Hematopoietic multipotent progenitor cell treated with erythropoietin and hydrocortisone succinate and interleukin-3 and kit ligand, for 17 days (in vitro differentiated cells): ENCODE results near the gene BORCS8.
A peak's percentile ranks its signal among the peaks of the same experiment; 100 is the strongest.
"Not testable (repeated sequence)": the region's sequence is repeated elsewhere in the genome, so short reads cannot be mapped to it uniquely, and the experiment has no call there.

Experiments used
- DNase-seq: peaks from one replicate; pipeline ENCODE4 v3.0.0-alpha.2; 2015; ENCODE audit warnings: low spot score

BORCS8 gene

DNA sequence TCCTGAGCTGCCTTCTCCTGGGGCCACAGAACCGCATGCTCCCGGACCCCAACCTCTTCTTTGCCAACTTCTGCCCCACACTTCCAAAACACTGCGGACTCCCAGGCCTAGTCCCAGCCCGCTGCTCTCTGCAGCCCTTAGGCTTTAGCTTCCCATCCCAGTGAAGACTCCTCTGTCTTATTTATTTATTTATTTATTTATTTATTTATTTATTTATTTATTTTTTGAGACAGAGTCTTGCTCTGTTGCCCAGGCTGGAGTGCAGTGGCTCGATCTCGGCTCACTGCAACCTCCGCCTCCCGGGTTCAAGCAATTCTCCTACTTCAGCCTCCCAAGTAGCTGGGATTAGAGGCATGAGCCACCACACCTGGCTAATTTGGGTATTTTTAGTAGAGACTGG lies 43.4 kb downstream of the BORCS8 start:
- DNase-seq, result not testable (repeated sequence)

DNA sequence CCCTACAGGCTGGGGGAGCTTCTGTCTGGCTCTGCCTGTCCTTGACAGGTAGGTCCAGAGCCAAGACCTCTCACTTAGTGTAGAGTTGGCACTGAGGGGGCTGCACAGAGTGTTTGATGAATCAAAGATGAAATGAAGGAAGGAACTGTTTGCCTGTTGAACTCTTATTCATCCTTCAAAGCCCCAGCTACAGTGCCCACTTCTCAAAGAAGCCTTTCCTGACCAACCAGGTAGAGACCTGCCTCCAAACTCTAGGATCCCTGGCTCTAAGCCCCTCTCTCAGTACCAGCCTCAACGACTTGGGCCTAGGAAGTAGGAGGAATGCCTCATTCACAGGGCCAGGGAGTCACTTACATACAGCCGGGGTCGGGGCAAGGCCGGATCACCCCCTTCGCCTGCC lies 44.6 kb downstream of the BORCS8 start:
- no peak for DNase-seq

GRCh38 chr19:19146865-19147264 lies 45.1 kb downstream of the BORCS8 start:
- DNase-seq, result no peak

- peak; percentile 81 for DNase-seq
These were observed 46.0 kb downstream of the BORCS8 start for GRCh38 chr19:19145684-19146608.

DNA sequence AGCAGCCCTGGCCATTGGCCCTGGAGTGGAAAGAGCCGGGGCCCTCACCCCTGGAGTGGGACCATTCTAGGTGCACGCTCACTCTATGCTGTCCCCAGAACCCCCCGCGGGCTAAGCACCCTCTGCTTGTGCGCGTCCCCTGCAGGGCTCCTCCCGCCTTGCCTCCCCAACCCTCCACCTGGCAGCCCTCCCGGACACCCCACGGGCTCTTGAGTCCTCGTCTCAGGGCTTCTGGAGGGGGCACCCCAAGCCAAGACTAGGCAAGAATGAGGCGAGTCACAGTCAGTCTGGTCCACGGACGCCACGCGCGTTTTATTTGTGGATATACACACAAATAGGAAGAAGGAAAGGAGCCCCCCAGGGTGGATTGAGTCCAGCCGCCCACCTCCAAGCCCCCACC lies 46.7 kb downstream of the BORCS8 start:
- no peak for DNase-seq

GRCh38 chr19:19142347-19142746 lies 49.6 kb downstream of the BORCS8 start:
- DNase-seq, result no peak

DNA sequence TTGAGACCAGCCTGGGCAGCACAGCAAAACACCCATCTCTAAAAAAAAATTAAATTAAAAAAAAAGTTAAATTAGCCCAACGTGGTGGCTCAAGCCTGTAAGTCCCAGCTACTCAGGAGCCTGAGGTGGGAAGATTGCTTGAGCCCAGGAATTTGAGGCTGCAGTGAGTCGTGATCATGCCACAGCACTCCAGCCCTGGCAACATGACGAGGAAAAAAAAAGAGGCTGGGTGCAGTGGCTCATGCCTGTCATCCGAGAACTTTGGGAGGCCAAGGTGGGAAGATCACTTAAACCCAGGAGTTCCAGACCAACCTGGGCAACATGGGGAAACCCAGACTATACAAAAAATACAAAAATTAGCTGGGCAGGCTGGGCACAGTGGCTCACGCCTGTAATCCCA lies 51.5 kb downstream of the BORCS8 start:
- DNase-seq, result no peak

DNA sequence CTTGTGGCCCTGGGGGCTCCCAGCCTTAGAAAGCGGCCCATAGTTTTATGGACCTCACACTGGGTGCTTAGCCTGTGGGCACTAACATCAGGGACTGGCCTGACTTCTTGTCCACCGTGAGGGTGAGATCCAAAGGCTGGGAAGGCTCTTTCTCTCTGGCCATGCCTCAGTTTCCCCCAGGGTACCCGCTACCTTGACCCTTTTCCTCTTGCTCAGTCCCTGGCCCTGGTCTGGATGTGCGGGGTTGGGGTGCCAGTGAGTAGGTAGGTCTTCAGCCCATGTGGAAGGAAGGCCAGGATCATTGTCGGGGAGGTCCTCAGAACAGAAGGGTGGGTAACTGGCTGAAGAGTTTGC lies 52.1 kb downstream of the BORCS8 start:
- no peak for DNase-seq

DNA sequence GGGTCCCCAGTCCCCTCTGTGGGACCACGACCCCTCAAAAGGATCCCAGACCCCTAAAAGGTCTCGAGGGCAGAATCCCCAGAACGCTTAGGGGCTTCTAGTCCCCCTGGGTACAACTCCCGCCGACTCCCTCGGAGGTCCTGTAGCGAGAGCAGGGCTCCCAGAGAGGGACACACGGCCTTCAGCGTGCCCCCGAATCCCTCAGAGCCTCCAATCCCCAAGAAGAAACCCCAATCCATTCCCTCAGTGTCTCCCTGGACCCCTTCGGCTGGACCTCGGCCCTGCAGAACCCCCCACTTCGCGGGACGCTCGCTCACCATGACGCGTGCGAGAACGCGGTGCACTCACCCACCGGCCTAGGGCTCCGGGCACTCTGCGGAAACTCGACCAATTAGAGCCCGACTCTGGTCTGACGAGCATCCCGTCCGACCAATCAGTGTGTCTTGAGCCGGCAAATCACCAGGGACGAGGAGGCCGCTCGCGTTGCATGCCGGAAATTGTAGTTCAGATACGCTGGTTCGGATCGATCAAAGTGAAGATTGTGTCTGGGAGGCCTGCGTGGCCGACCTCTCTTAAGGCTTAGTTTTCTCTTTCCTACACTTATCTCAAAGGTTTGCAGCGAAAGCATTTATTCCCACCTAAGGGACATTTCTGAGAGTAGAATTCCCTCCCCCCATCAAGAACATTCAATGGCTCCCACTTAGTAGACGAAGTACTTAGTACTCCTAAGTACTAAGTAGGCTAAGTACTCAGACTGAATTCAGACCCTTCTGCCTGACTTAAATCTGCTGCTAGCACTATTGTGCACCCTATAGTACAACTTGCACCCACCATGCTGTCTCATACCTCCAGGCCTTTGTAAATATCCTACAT lies 53.6 kb downstream of the BORCS8 start, which contains the start of gene TMEM161A:
TSS of gene TMEM161A (minus strand) at position 370 of the 873 bp plus-strand sequence. CDS start at position 320, 50 bp downstream.
- DNase-seq, result peak; percentile 97

DNA sequence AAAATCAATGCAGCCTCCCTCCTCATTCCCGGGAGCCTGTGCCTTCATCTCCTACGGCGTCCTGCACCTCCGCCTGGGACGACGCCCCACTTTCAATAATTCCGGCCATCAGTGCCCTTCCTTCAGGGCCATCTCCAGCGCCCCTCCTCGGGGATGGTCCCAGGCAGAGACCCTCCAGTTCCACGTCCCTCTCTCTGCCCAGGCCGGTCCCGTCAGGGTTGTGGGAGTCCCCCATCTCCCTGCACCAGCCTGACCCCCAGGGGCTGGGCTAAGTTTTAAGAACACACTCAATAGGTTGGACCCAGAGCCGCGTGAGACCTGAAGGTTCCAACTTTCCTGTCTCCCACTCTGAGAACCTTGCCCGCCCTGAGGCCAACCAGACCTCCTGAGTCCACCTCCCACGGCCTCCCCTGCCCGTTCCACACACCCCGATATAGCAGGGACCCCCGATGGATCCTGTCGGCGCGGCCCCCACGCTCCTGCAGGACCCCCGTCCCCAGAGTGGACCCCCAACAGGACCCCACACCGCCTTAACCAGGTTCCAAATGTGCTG lies 54.3 kb downstream of the BORCS8 start:
- no peak for DNase-seq

DNA sequence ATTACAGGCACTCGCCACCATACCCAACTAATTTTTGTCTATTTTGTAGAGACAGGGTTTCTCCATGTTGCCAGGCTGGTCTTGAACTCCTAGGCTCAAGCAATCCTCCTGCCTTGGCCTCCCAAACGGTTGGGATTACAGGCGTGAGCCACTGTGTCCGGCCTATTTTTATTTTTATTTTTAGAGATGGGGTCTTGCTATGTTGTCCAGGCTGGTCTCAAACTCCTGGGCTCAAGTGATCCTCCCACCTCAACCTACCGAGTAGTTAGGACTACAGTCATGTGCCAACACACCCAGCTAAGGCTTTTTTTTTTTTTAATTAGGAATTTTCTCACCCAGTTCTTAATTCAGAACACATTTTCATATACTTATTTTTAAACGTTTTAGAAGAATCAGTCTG lies 56.2 kb downstream of the BORCS8 start:
- DNase-seq, result not testable (repeated sequence)

DNA sequence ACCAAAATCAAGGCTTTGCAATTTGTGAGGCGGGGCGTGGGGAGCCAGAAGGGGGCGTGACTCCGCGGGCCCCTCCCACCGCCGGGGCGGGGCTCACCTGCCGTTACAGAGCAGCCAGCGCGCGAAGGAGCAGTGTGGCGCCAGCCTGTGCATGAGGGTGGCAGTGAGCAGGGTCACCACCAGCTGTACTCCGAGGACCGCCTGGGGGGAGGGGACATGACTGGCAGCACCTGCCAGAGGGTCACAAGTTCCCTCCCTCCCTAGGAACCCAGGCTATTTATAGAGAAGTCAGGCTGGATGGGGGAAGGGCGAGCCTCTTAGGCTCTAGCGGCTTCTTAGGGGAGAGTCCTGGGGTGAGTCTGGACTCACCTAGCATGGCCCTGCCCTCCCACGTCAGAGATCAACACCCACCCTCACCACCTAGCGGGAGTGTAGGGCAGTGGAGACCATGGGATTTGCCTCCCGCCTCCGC lies 57.2 kb downstream of the BORCS8 start:
- DNase-seq, result no peak

- no peak for DNase-seq
These were observed 58.0 kb downstream of the BORCS8 start for GRCh38 chr19:19133985-19134384.

DNA sequence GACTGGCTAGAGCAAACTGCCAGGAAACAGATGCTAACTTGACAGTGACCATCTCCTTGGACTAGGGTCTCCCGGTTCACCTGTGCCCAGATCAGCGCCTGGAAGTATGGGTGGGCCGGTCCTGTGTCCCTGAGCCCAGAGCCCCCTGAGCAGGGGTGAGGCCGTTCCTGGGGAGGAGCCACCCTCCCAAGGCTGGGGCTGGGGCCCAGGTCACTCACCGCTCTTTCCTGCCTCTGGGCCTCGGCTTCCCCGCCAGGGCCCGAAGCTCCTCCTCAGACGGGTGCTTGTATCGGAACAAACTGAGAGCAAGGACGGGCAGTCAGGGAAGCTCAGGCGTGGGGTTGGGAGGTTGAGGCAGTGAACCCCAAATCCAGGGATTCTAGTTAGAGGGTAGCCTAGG lies 59.0 kb downstream of the BORCS8 start:
- DNase-seq, result no peak

DNA sequence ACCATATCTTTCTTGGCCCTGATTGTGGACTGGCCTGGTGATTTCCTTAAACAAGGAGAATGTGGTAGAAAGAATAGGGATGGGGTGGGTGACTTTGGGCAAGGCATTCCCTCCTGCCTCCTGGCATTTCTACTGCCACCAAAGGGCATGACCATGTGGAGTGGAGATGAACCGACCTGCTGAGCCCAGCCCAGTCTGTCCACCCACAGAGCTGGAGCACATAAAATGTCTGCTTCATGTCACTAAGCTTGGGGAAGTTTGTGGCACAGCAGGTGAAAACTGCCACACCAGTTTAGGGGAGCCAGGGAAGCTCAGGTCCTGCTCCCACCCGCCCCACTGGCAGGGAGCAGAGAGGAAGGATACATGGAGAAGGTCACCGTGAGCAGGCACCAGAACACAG lies 60.0 kb downstream of the BORCS8 start:
- DNase-seq, result no peak
